ENCODE results near the gene TNK1.

DNA sequence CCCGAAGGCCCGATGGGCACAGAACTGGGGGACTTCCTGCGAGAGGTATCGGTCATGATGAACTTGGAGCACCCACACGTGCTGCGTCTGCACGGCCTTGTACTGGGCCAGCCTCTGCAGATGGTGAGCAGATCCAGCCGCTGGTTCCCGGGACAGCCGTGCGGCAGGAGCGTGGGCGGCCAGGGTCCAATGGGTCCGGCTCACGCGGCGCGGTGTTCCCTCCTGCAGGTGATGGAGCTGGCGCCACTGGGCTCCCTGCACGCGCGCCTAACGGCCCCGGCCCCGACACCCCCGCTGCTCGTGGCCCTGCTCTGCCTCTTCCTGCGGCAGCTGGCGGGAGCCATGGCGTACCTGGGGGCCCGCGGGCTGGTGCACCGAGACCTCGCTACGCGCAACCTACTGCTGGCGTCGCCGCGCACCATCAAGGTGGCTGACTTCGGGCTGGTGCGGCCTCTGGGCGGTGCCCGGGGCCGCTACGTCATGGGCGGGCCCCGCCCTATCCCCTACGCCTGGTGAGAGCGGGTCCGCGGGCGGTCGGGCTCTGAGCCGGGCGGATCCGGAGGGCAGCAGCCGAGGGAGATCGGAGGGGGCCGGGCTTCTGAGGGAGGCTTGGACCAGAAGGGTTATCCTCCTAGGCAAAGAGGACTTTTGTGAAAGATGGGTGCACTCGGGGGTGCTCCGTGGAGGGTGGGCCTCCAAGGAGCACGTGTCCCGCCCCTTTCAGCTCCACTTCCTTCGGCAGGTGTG, 3.0 kb downstream of the TNK1 start:
- TF ChIP-seq, protein P1, sequence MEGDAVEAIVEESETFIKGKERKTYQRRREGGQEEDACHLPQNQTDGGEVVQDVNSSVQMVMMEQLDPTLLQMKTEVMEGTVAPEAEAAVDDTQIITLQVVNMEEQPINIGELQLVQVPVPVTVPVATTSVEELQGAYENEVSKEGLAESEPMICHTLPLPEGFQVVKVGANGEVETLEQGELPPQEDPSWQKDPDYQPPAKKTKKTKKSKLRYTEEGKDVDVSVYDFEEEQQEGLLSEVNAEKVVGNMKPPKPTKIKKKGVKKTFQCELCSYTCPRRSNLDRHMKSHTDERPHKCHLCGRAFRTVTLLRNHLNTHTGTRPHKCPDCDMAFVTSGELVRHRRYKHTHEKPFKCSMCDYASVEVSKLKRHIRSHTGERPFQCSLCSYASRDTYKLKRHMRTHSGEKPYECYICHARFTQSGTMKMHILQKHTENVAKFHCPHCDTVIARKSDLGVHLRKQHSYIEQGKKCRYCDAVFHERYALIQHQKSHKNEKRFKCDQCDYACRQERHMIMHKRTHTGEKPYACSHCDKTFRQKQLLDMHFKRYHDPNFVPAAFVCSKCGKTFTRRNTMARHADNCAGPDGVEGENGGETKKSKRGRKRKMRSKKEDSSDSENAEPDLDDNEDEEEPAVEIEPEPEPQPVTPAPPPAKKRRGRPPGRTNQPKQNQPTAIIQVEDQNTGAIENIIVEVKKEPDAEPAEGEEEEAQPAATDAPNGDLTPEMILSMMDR (IDR thresholded peaks at IDR 0.05), result no peak
- TF ChIP-seq POLR2A (IDR thresholded peaks at IDR 0.05), result no peak

Measured in testis (tissue), 2 donors.